Activated naive CD8-positive, alpha-beta T cell (primary cell): Measurements from ENCODE around the gene EFCC1.

ENCODE experiments used
- H3K27ac Mint-ChIP-seq: one replicate; pipeline ENCODE4 v1.8.0; 2021; ENCODE audit warnings: mixed read lengths
- H3K27me3 Mint-ChIP-seq: one replicate; pipeline ENCODE4 v1.8.0; 2021; ENCODE audit warnings: mixed read lengths
- H3K36me3 Mint-ChIP-seq: one replicate; pipeline ENCODE4 v1.8.0; 2021; ENCODE audit warnings: mixed read lengths
- H3K4me1 Mint-ChIP-seq: one replicate; pipeline ENCODE4 v1.8.0; 2021; ENCODE audit warnings: low read depth, mixed read lengths
- H3K4me3 Mint-ChIP-seq: one replicate; pipeline ENCODE4 v1.8.0; 2021; ENCODE audit warnings: mild to moderate bottlenecking, mixed read lengths
- H3K9me3 Mint-ChIP-seq: one replicate; pipeline ENCODE4 v1.8.0; 2021; ENCODE audit warnings: low read depth, mixed read lengths

The EFCC1 gene

DNA sequence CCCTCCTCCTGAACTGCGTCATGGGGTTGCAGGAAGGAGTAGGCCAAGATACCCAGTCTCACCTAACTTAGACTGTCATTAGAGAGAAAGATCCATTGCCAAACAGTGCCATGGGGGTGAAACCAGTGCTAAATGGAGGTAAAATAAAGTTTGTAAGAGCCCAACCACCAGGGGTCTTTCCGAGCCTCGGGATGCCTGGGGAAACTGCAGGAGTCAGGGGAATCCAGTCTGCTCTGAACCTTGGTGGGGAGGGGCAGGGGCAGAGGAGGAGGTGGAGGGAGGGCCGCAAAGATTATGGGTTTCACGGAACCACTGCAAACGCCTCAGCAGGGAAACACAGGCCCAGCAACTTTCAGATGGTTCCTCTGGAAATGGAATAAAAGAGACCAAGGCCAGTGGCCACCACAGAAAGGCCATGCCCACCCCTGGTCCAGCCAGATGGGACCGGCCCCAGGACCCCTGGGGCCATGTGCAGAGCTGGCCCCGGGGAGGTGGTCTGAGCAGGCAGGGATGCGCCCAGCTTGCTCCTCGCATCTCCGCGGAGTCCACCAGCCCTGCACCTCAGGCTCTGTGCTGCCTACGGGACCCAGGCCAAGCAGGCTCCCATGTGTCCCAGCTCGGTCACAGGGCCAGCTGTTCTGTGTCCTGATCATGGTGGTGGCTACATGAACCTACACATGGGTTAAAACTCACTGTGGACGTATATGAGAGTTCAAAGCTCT lies 39.6 kb downstream of the EFCC1 start:
- Mint-ChIP-seq H3K4me1 (peaks cover 17% of the 10 kb centered on the region), H3K27ac (no peak overlapping the region), H3K36me3 (no peaks in the 10 kb centered on the region), H3K4me3 (no peak overlapping the region), H3K27me3 (no peaks in the 10 kb centered on the region), H3K9me3 (no peaks in the 10 kb centered on the region)

DNA sequence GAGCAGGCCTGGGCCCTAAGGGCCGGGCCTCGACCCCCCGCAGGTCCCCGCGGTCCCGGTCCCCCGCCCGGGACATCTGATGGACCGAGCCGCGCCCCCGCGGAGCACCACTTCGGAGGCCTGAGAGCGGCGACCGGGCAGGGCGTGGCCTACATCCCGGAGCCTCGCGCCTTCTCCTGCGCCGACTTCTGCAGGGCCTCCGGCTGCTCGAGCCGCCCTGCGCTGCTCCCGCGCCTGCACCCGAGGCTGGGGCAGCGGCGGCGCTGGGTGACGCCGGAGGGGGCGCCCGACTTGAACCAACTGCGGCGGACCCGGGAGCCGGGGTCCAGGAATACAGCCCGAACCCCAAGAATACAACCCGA lies 44.6 kb downstream of the EFCC1 start:
- Mint-ChIP-seq H3K27ac (no peak overlapping the region), H3K9me3 (peaks cover 5% of the 10 kb centered on the region), H3K27me3 (no peaks in the 10 kb centered on the region), H3K4me3 (peak overlapping the region; percentile 63), H3K36me3 (peaks cover 6% of the 10 kb centered on the region), H3K4me1 (peaks cover 4% of the 10 kb centered on the region)

DNA sequence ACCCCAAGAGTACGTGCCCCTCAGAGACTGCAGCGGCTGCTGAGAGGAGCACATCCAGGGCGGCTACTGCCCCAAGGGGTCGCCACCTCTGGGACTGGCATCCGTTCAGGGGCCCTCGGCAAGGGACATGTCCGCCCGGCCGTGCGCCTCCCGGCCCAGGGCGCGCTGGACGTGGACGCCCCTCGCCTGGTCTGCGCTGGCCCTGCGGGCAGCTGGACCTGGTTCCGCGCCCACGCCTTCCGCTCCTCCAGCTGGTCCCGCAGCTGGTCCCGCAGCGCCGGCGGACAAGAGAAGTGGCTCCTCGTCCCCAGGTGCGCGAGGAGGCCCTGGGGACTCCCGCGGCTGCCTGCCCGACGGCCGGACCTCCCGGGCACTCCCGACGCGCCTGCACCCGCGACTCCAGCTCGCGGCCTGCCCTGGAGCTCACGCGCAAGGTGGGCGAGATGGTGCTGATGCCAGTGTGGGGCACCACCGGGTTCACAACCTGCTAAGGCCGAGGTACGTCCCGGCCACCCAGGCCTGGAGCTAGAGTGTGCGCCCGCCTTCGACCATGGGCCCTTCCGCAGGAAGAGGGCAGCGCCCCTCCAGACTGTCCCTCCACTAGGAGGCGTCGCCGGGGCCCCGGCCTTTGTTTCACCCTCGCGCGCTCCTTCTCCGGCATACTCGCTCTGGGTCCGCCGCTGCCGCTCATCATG lies 45.1 kb downstream of the EFCC1 start:
- Mint-ChIP-seq H3K9me3 (peaks cover 5% of the 10 kb centered on the region), H3K36me3 (peaks cover 6% of the 10 kb centered on the region), H3K4me1 (peaks cover 4% of the 10 kb centered on the region), H3K27ac (no peak overlapping the region), H3K4me3 (no peak overlapping the region), H3K27me3 (no peaks in the 10 kb centered on the region)

DNA sequence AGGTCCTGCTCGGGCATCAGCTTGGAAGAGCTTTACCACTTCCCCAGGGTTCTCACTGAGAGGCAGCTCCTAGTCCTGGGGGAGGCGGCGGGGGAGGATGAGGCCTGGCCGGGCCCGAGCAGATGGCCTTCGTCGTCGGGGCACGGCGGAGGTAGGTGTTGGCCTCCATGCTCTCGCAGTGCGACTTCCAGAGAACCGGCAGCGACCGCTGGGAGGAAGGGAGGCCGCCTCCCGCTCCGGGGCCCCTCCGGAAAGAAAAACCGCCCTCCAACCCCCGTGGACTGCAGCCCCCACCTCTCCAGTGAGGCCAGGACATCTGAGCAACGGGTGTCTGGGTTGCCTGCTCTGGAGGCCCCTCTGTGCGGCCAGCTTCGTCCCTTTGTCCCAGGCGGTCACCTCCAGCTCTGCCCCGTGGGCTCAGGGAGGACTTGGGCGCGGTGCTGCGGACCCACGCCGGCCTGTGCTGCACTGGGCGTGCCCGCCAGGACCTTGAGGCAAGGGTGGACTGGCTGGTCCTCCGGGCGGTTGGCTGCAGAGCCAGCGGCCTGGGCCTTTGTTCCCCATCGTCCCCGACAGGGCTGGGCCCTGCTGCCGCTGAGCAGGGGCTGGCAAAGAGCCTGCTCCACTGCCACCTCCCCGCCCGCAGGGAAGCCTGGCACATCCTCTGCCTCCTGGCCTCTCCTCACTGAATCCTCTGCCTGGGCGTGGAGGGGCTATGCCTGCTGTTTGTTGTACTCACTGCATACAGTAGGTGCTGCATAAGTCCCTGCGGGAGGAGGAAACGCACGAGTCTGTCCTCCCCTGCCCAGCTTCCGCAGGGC lies 45.8 kb downstream of the EFCC1 start:
- Mint-ChIP-seq H3K36me3 (peaks cover 6% of the 10 kb centered on the region), H3K27me3 (no peaks in the 10 kb centered on the region), H3K9me3 (peaks cover 5% of the 10 kb centered on the region), H3K4me3 (peak overlapping the region; percentile 35), H3K4me1 (peaks cover 4% of the 10 kb centered on the region), H3K27ac (no peak overlapping the region)

DNA sequence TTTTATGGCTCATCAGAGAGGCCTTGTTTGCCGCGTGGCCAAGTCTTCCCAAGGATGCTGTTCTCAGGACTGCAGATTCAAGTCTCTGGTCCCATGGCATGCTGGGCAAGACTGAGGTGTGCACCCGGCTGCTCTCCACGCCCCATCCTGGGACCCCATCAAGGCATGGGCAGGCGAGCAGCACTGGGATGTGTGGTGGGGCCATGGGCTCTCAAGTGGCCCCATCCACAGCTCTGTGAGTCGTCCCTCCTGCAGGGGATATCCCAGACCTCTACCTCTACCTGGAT lies 46.4 kb downstream of the EFCC1 start:
- no peak overlapping the region for H3K27ac Mint-ChIP-seq
- H3K27me3 Mint-ChIP-seq: no peaks in the 10 kb centered on the region
- H3K4me1 Mint-ChIP-seq: peaks cover 4% of the 10 kb centered on the region
- H3K4me3 Mint-ChIP-seq: peak overlapping the region; percentile 35
- H3K9me3 Mint-ChIP-seq: peaks cover 5% of the 10 kb centered on the region
- peaks cover 6% of the 10 kb centered on the region for H3K36me3 Mint-ChIP-seq

DNA sequence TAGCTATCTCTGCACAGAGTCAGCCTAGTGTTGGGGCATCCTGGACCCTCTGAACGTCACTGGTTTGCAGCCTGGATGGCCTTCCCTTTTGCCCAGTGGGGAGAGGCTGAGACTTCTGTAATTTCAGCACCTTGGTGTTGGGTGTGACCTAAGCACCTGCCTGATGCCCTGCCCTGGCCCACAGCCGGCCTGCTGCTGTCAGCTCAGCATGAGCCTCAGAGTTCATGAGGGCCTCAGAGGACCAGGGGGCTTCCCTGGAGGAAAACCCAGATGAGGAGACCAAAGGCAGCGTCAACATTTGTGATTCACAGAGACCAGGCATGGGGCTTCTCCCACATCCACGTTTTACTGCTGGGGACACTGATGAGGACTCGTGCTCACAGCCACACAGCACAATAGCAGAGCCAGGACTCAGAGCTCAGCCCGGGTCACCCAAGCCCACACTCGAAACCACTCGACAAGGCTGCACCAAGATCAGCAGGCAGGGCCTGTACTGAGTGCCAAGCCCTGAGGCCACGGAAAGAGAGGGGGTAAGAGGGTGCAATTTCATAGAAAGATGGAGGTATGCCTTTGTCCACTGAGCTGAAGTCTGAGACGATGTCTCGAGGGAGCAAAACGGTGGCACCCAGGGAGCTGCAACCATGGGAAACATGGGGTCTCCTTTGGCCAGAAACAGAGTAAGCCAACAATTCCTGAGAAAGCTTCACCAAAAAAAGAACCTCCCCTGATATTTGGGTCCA lies 49.6 kb downstream of the EFCC1 start:
- H3K9me3 Mint-ChIP-seq: peaks cover 5% of the 10 kb centered on the region
- peaks cover 6% of the 10 kb centered on the region for H3K36me3 Mint-ChIP-seq
- no peak overlapping the region for H3K4me3 Mint-ChIP-seq
- H3K4me1 Mint-ChIP-seq: peaks cover 5% of the 10 kb centered on the region
- H3K27ac Mint-ChIP-seq: no peak overlapping the region
- H3K27me3 Mint-ChIP-seq: no peaks in the 10 kb centered on the region

DNA sequence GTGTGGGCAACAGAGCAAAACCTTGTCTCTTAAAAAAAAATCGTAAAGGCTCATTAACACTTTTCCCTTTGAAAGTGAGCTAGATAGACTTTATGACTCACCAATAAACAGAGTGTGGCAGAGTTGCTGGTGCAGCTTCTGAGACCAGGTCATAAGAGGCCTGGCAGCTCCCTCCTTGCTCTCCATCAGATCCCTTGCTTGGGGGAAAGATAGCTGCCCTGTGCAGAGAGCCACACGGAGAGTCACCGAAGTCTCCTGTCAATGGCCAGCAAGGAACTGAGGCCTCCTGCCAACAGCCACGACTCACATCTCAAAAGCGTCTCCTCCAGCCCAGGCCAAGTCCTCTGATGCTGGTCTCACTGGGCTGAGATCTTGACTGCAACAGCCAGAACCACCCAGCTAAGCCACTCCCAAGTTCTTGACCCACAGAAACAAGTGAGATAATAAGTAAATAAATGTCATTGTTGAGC lies 50.8 kb downstream of the EFCC1 start:
- H3K9me3 Mint-ChIP-seq: peaks cover 5% of the 10 kb centered on the region
- H3K27me3 Mint-ChIP-seq: no peaks in the 10 kb centered on the region
- peaks cover 6% of the 10 kb centered on the region for H3K36me3 Mint-ChIP-seq
- no peak overlapping the region for H3K4me3 Mint-ChIP-seq
- peak overlapping the region; percentile 36 for H3K27ac Mint-ChIP-seq
- H3K4me1 Mint-ChIP-seq: peaks cover 5% of the 10 kb centered on the region

DNA sequence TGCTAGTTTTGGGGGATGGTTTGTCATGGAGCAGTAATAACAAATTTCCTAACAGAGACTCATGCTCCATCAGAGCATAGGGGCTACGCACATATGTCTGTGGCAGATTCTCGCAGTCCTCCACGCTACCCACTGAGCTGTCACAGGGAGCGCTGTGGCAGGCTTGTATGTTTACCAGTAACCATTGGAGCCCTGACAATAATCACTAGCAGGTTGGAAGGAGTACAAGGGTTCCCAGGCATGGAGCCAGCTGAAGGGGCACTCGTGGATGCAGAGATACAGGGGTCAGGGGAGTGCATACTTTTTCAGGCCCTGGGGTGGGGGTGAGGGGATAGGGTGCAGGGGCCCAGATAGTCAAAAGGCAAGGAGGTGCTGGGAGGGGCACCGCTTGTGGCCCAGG lies 51.6 kb downstream of the EFCC1 start:
- Mint-ChIP-seq H3K4me1 (peaks cover 6% of the 10 kb centered on the region), H3K27me3 (no peaks in the 10 kb centered on the region), H3K9me3 (peaks cover 5% of the 10 kb centered on the region), H3K36me3 (peaks cover 6% of the 10 kb centered on the region), H3K27ac (no peak overlapping the region), H3K4me3 (no peak overlapping the region)

DNA sequence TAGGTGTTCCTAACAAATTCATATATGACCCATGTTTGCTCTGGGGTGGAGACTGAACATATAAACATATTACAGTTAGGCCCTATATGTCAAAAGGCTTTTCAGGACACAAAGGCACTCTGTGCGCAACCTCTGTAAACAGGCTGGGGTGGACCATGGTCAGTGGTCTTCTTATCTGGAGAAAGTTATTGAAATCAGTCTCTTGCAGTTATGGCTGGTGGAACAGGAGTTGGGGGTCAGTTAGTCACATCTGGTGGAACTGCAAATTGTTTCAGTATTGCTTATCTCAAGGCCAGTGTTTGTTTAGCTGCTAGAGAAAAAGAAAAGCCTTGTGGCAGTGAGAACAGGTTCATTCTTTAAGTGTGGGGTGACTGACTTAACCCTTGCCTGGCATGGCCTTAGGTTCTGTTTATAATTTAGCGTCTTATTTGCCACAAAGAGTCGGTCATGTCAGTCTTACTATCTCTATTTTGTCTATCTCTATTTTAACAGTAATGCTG lies 53.6 kb downstream of the EFCC1 start:
- peak overlapping the region; percentile 75 for H3K27ac Mint-ChIP-seq
- peaks cover 14% of the 10 kb centered on the region for H3K4me1 Mint-ChIP-seq
- no peaks in the 10 kb centered on the region for H3K36me3 Mint-ChIP-seq
- H3K27me3 Mint-ChIP-seq: no peaks in the 10 kb centered on the region
- no peak overlapping the region for H3K4me3 Mint-ChIP-seq
- no peaks in the 10 kb centered on the region for H3K9me3 Mint-ChIP-seq

DNA sequence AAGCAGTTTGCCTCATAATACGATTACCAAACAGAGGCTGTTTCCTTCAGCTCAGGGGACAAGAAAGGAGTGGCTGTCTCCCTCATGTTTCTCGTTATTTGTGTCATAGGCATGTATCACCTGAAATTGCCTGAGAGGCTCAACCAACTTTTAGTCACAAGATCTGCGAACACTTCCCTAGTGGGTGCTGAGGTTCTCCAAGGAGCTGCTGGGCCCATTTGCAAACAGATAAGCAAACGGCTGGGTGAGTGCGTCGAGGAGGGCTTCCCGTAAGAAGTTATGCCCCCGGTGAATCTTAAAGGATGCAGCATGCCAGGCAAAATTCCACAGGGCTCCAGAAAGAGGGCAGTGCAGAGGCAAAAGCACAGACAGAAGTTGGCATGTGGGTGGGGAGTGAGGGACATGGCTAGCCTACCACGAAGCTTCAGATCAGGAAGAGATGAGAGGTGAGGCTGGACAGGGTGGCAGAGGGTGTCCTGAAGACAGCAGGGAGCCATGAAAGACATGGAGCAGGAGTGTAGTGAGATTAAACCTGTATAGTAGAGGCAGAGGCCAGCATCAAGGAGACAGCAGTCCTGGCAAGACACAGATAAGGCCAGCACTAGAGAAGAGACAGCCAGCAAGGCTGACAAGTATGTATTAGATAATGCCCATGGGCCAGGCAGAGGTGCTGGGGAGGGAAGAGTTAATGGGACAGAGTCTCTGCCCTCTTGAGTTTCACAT lies 55.5 kb downstream of the EFCC1 start:
- peaks cover 14% of the 10 kb centered on the region for H3K4me1 Mint-ChIP-seq
- no peak overlapping the region for H3K27ac Mint-ChIP-seq
- H3K27me3 Mint-ChIP-seq: no peaks in the 10 kb centered on the region
- H3K4me3 Mint-ChIP-seq: no peak overlapping the region
- no peaks in the 10 kb centered on the region for H3K9me3 Mint-ChIP-seq
- H3K36me3 Mint-ChIP-seq: no peaks in the 10 kb centered on the region

DNA sequence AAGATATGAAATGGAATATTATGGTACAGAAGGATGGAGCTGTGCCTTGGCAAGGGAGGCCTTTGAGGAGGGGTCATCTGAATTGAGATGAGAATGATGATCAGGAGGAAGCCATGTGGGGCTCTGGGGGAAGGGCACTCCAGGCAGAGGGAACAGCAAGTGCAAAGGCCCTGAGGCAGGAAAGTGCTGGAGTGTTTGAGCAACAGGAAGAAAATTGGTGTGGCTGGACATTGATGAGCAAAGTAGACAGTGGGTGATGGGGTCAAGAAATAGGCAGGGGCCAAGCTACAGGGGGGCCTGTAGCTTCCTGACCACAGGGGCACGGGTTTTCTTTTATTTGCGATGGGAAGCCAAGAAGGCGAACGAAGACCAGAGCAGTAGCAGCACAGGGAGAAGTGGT lies 56.1 kb downstream of the EFCC1 start:
- no peaks in the 10 kb centered on the region for H3K27me3 Mint-ChIP-seq

DNA sequence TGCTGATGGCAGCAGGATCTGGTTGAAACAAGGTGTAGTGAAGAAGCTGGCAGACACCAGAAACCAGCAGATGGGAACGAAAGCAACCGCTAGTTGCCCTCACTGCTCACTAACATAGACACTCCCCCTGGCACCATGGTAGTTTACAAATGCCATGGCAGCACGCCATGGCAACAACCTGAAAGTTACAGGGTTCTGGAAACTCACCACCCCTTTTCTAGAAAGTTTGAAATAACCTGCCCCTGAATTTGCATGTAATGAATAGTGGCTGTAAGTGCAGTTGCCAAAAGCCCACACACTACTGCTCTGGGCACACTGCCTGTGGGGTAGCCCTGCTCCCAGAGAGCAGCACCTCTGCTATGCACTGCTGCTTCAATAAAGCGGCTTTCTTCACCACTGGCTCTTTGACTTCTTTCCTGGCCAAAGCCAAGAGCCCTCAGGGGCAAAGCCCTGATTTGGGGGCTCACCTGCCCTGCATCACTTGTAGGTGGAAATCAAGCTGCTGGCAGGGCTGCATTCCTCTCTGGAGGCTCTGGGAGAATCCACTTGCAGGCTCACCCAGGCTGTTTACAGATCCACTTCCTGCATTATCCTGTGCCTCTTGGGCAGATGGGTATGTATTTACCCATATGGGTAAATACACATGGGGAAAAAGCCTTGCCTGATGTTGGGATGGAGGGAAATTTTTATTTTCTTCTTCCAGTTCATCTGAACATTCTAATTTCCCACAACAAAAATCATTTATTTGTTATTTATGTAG lies 57.5 kb downstream of the EFCC1 start:
- H3K36me3 Mint-ChIP-seq: no peaks in the 10 kb centered on the region
- no peaks in the 10 kb centered on the region for H3K9me3 Mint-ChIP-seq
- H3K27ac Mint-ChIP-seq: no peak overlapping the region
- no peaks in the 10 kb centered on the region for H3K27me3 Mint-ChIP-seq
- peaks cover 12% of the 10 kb centered on the region for H3K4me1 Mint-ChIP-seq
- no peak overlapping the region for H3K4me3 Mint-ChIP-seq

More for the DNA sequence above, 56.1 kb downstream of the EFCC1 start:
- peaks cover 14% of the 10 kb centered on the region for H3K4me1 Mint-ChIP-seq
- no peak overlapping the region for H3K4me3 Mint-ChIP-seq
- no peaks in the 10 kb centered on the region for H3K36me3 Mint-ChIP-seq
- H3K9me3 Mint-ChIP-seq: no peaks in the 10 kb centered on the region
- peak overlapping the region; percentile 68 for H3K27ac Mint-ChIP-seq

DNA sequence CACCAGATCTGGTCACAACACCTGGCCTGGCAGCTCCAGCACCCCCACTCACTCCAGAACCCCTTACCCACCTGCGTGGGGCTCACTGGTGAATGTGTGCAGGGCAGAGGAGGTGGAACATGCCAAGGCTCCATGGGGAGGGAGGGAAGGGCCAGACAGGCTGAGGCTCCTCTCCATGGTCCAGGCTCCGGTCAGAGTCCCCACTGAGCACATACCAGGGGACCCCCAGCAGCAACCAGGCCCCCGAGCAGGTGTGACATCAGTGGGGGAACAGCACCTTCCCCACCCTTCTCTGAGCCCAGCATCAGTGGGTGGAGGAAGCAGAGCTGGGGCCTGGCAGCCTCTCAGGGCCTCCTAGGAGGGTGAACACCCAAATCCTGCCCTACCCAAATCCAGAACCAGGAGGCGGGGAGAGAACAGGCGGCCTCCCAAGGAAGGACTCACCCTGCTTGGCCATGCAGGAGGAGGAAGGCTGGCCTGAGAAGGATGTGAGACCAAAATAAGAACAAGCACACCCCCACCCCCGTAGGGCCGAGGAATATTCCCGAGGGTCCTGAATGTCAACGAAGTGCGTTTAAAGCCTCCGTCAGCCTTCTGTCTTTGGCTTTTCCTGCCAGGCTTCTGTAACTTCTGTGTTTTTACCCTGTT lies 58.3 kb downstream of the EFCC1 start:
- no peak overlapping the region for H3K4me3 Mint-ChIP-seq
- H3K36me3 Mint-ChIP-seq: no peaks in the 10 kb centered on the region
- no peak overlapping the region for H3K27ac Mint-ChIP-seq
- H3K4me1 Mint-ChIP-seq: peaks cover 9% of the 10 kb centered on the region
- no peaks in the 10 kb centered on the region for H3K27me3 Mint-ChIP-seq
- H3K9me3 Mint-ChIP-seq: no peaks in the 10 kb centered on the region
